Ectodermal cell (in vitro differentiated cells): ENCODE results near the gene ZNF521.
A peak's percentile ranks its signal among the peaks of the same experiment; 100 is the strongest.

ENCODE experiments used
- H3K27ac ChIP-seq: 2 replicates; pipeline ENCODE4 v1.7.0; 2013; ENCODE audit warnings: mild to moderate bottlenecking, low read depth, low read length; ENCODE audit not compliant: insufficient read depth, poor library complexity, severe bottlenecking
- H3K27me3 ChIP-seq: 2 replicates; pipeline ENCODE4 v1.7.0; 2013; ENCODE audit warnings: mild to moderate bottlenecking, low read length; ENCODE audit not compliant: insufficient read depth, control insufficient read depth, poor library complexity, severe bottlenecking
- H3K36me3 ChIP-seq: one replicate; pipeline ENCODE4 v1.7.0; 2013; ENCODE audit warnings: low read length; ENCODE audit not compliant: control insufficient read depth, insufficient read depth
- H3K4me1 ChIP-seq: one replicate; pipeline ENCODE4 v1.7.0; 2013; ENCODE audit warnings: low read length; ENCODE audit not compliant: control insufficient read depth, insufficient read depth
- H3K4me3 ChIP-seq: 2 replicates; pipeline ENCODE4 v1.7.0; 2013; ENCODE audit warnings: low read depth, low read length, control low read depth; ENCODE audit not compliant: insufficient read depth
- H3K9me3 ChIP-seq: 2 replicates; pipeline ENCODE4 v1.7.0; 2013; ENCODE audit warnings: mild to moderate bottlenecking, low read length, moderate library complexity; ENCODE audit not compliant: control insufficient read depth
- WGBS, 2 experiments: methylation state at CpG; one replicate each; pipeline ENCODE4 v1.1.7; 2013; ENCODE audit warnings: missing lambda C conversion rate in 2 of 2; 5-methylcytosine and 5-hydroxymethylcytosine counted together

Gene ZNF521

DNA sequence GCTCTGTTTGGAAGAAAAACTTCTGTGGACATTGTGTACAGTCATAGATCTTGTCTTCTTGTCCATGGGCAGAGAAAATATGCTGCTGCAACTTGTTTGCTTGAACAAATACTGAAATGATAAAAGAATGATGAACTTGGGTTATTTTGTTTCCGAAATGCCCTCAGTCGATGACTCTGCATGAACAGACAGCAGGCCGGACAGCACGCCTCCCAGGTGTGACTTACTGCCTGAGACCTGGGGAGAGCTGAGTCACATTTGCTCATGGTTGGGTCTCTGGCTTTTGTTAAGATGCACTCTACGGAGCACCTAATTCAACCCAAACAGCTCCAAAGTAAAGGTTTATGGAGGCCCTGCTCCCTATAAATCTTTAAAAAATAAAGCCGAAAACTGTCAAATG, 262.5 kb downstream of the ZNF521 start:
- no peak overlapping the region for H3K27ac ChIP-seq
- WGBS, 2 experiments: 95 to 96% methylated on average over 6 of the region's 6 CpGs
- H3K4me3 ChIP-seq: no peak overlapping the region
- H3K9me3 ChIP-seq: no peaks in the 10 kb centered on the region
- H3K36me3 ChIP-seq: peaks cover 41% of the 10 kb centered on the region
- no peaks in the 10 kb centered on the region for H3K4me1 ChIP-seq
- no peaks in the 10 kb centered on the region for H3K27me3 ChIP-seq

DNA sequence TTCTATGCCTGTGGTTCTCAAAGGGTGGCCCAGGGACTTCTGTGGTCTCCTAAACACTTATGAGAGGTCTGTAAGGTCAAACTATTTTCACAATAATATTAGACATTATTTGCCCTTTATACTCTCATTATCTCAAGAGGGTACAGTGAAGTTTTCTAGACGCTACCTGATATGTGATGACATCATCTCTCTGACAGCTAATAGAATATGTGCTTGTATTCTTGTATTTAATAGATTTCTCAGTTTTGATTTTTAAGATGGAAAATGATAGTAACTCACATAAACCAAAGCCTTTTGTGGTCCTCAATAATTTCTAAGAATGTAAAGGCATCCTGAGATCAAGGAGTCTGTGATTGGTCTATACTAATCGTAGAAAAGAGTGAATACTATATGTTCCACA, 265.1 kb downstream of the ZNF521 start:
- 100% methylated on average over 1 of the region's 2 CpGs; no CpG with 5 or more reads in 1 of the 2 experiments for WGBS, 2 experiments
- Histone ChIP-seq H3K27me3 (no peaks in the 10 kb centered on the region), H3K36me3 (peaks cover 45% of the 10 kb centered on the region)

DNA sequence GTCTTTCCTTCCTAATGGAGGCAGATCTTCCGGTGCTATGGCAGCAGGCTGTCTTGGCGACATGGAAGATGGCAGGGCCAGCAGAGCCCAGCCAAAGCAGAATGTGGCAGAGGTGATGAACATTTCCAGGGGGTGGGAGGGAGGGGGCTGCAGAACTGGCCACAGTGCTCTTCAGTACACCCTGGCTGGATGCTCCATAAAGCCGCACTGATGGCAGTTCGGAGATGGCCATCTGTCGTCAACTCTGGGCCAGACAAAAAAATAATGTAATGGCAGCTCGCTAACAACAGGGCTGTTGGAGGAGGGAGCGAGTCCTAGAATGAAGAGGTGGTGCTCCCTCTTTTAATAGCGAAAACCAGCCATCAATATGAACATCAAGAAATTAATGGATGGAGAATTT, 271.0 kb downstream of the ZNF521 start:
- Histone ChIP-seq H3K4me1 (peaks cover 40% of the 10 kb centered on the region), H3K9me3 (no peaks in the 10 kb centered on the region), H3K4me3 (no peak overlapping the region), H3K27ac (no peak overlapping the region), H3K27me3 (no peaks in the 10 kb centered on the region), H3K36me3 (peaks cover 10% of the 10 kb centered on the region)
- 95% methylated on average over 8 of the region's 8 CpGs for WGBS, 2 experiments

More for the DNA sequence above, 265.1 kb downstream of the ZNF521 start:
- H3K4me3 ChIP-seq: no peak overlapping the region
- no peaks in the 10 kb centered on the region for H3K9me3 ChIP-seq
- no peaks in the 10 kb centered on the region for H3K4me1 ChIP-seq
- no peak overlapping the region for H3K27ac ChIP-seq

DNA sequence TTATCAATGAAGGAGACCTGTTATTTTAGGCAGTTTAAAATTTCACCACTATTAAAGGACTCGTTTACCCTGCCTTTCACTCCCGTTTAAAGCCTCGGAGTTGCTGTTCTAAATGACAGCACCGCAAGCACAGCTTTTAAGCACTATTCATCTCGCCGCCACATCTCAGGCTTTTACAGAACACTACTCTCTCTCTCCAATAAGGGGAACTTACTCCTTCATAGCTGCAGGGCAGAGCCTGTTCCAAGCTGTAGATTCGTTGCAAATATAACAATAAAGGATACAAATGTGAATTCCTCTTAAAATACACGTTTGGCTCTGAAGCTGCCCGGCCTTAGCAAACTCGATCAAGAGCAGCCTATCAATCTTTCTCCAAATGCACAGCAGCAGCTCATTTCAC, 271.8 kb downstream of the ZNF521 start:
- 78% methylated on average over 10 of the region's 10 CpGs for WGBS, 2 experiments
- no peak overlapping the region for H3K4me3 ChIP-seq
- no peaks in the 10 kb centered on the region for H3K9me3 ChIP-seq
- H3K27ac ChIP-seq: no peak overlapping the region
- H3K4me1 ChIP-seq: peaks cover 48% of the 10 kb centered on the region
- peaks cover 10% of the 10 kb centered on the region for H3K36me3 ChIP-seq
- no peaks in the 10 kb centered on the region for H3K27me3 ChIP-seq

DNA sequence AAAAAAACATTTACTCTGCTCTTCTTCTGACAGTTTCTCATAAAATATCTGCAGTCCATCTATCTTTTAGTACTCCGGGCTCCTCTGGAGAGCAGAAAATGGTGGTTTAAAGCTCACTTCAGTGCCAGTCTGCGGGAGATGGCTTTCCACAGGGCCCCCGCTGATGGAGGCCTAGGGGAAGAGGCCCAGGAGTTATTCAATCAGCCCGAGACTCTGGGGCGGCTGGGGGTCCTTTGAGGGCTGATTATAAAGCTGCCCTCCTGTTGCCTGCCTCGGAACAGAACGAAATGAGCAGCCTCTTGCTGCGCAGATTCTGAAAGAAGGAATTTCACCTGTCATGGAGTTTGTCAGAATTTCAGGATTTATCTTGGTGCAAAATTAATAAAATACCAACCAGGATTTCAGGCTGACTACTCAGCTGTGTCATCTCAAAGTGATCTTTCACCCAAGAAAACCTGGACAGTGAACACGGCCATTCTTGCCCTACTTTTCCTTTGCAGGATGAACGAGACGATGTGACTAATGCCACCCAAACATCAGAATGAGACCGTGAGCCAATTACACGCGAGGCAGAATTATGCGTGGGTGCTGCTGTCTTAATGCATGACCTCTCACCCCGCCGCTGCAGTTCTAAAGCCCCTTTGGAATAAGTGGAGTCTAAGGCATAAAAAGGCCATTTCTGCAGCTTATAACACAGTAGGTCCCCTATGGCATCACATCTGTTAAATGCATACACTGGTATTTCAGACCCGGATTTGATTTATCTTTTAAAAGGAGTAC, 273.8 kb downstream of the ZNF521 start:
- Histone ChIP-seq H3K36me3 (no peaks in the 10 kb centered on the region), H3K4me3 (no peak overlapping the region), H3K9me3 (no peaks in the 10 kb centered on the region), H3K27ac (peak overlapping the region; percentile 86), H3K27me3 (no peaks in the 10 kb centered on the region), H3K4me1 (peaks cover 69% of the 10 kb centered on the region)
- WGBS, 2 experiments: 63 to 66% methylated on average over 18 of the region's 18 CpGs

DNA sequence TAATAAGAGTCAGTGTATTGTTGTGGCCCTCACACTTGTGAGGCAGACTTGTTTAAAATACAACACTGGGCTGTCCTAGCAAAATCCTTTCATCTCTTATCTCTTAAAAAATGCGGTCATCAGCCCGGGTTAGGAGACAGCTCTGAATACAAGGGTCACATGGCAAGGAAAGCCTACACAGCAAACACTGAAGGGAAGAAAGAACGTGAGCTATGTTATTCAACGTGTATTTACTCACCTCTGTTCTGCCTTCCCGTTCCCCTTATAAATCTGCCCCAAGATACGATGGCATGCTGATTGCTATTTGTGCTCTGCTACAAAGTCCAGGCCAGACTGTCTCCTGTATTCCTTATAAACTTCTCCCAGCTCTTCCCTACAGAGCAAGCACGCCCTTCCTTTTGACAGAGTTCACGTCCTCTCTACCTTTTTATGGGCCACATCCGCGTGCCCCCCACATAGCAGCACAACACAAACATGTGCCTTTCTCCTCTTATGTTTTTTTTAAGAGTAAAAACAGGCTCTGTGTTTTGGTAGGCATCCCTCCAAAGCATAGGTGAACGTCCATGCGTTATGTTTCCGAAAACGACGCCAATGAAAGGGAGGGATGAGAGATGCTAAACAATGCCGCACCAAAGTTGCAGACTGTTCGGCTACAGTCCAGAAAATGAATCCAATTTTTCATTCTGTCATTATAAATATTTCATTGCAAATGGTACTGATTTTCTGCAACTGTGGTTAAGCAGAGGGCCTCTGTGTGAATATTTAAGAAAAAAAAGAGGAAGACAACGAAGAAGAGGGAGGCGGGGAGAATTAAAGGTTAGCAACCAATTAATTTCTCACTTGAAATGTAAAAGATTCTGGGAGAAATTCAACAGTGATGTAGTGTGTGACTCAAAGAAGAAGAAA, 274.7 kb downstream of the ZNF521 start:
- H3K9me3 ChIP-seq: no peaks in the 10 kb centered on the region
- H3K4me3 ChIP-seq: no peak overlapping the region
- peak overlapping the region; percentile 86 for H3K27ac ChIP-seq
- no peaks in the 10 kb centered on the region for H3K36me3 ChIP-seq
- H3K27me3 ChIP-seq: no peaks in the 10 kb centered on the region
- peaks cover 71% of the 10 kb centered on the region for H3K4me1 ChIP-seq
- WGBS, 2 experiments: 68 to 69% methylated on average over 19 of the region's 19 CpGs

DNA sequence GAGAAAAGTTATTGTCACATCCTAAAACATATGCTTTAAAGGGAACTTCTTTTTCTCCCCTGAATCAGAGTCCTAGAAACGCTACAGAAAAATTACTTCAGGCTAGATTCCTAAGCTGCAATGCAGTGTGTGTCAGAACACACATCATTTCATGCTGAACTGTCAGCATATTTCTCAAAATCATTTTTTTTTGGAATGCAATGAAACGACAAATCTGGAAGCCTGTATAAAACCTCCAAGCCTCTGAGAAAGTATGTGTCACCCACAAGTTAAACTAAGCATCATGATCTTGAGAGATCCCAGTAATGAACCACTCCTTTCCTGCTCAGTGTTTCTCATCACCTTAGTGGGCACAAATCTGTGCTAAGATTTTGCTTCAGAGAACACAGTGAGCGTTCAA, 276.2 kb downstream of the ZNF521 start:
- Histone ChIP-seq H3K36me3 (peaks cover 4% of the 10 kb centered on the region), H3K4me3 (no peak overlapping the region), H3K4me1 (peaks cover 70% of the 10 kb centered on the region), H3K27me3 (no peaks in the 10 kb centered on the region), H3K9me3 (no peaks in the 10 kb centered on the region), H3K27ac (peak overlapping the region; percentile 53)
- WGBS, 2 experiments: 85 to 86% methylated on average over 3 of the region's 3 CpGs

DNA sequence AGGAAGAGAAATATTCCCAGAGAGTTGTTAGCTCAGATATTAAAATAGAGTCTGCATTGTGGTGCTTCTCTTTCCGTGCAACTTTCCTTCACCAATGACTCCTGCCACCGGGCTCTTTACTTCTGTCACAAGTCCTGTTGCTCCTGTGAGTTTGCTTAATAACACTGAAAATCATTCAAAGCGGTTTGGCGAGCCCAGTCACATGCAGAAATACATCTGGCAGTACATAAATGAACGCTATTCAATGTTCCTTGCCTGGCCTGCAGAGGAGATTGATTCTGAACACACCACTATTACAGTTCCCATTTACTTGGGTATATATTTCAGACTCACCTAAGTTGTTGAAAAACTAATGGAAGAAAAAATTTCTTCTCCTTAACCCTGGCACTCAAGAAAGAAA, 276.6 kb downstream of the ZNF521 start:
- H3K4me3 ChIP-seq: no peak overlapping the region
- peaks cover 66% of the 10 kb centered on the region for H3K4me1 ChIP-seq
- H3K9me3 ChIP-seq: no peaks in the 10 kb centered on the region
- H3K27ac ChIP-seq: peak overlapping the region; percentile 9
- 69 to 73% methylated on average over 5 of the region's 5 CpGs for WGBS, 2 experiments
- H3K36me3 ChIP-seq: peaks cover 4% of the 10 kb centered on the region
- no peaks in the 10 kb centered on the region for H3K27me3 ChIP-seq

DNA sequence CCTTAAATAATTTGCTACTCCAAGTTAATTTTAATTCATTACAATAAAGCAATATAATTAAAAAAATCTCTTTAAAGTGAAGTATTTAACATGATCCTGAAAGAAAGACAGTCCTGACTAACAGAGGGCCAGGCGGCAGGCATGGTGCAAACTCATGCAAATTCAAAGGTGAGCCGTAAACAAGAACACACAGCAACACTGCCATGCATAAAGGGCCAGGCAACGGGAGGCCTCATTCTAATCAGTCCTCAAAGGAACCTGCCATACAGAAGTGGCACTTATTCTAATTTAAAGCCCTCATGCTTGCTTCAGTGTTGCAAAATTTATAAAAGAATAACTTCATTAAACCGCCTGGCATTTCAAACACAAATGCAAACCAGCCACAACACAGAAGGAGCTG, 277.0 kb downstream of the ZNF521 start:
- Histone ChIP-seq H3K36me3 (peaks cover 4% of the 10 kb centered on the region), H3K27me3 (no peaks in the 10 kb centered on the region), H3K27ac (peak overlapping the region; percentile 9), H3K4me1 (peaks cover 65% of the 10 kb centered on the region), H3K4me3 (no peak overlapping the region), H3K9me3 (no peaks in the 10 kb centered on the region)
- WGBS, 2 experiments: 32 to 42% methylated on average over 4 of the region's 4 CpGs

DNA sequence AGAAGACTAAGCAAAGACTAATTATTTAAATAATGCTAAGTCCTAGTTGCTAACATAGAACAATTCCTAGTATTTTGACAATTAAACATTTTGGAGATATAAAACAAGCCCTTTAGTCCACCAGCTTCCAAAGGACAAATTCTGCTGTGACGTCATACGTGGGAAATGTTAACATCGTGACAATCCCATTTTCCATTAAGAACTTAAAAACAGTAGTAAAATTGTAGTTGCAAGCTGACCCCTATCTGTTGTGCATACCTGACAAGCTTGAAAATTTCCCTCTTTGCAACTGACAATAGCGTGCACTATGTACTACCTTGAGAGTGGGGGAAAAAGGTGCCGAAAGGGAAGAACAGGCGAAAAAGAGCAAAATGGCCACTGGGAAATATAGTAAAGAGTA, 279.8 kb downstream of the ZNF521 start:
- Histone ChIP-seq H3K9me3 (no peaks in the 10 kb centered on the region), H3K36me3 (peaks cover 4% of the 10 kb centered on the region), H3K27ac (no peak overlapping the region), H3K4me3 (no peak overlapping the region), H3K4me1 (peaks cover 43% of the 10 kb centered on the region), H3K27me3 (no peaks in the 10 kb centered on the region)
- 94 to 97% methylated on average over 6 of the region's 6 CpGs for WGBS, 2 experiments
